WTC11 (cell line): ENCODE measurements around the gene KRTAP5-11. TPM values are rescaled to one million over a fixed set of nuclear protein-coding genes. Genes with fewer than 3 reads are reported as not detected.
"Not testable (repeated sequence)": the region's sequence is repeated elsewhere in the genome, so short reads cannot be mapped to it uniquely, and the experiment has no call there.

Experiments
- ATAC-seq: fragments of 200-7000 bp; cut with Tn5 transposase; 2 replicates; pipeline ENCODE4 v1.10.0; 2021; ENCODE audit warnings: mild to moderate bottlenecking, moderate library complexity
- CTCF ChIA-PET: fragments of 300-600 bp; sonication (Branson Sonifier 250); formaldehyde crosslinking; loops from one replicate; lab custom pipeline; 2021; ENCODE audit warnings: antibody characterized with exemption; lab: Charles Lee
- POLR2A ChIA-PET: fragments of 350-600 bp; sonication (Branson Sonifier 250); formaldehyde crosslinking; loops from one replicate; lab custom pipeline; 2021; ENCODE audit warnings: antibody characterized with exemption; lab: Charles Lee
- DNase-seq: peaks from one replicate; pipeline ENCODE4 v3.0.0; 2021; ENCODE audit warnings: low spot score
- H3K27ac Mint-ChIP-seq: 2 replicates; pipeline ENCODE4 v1.8.0; 2021; ENCODE audit warnings: mixed read lengths
- H3K27me3 Mint-ChIP-seq: 2 replicates; pipeline ENCODE4 v1.8.0; 2021; ENCODE audit warnings: low read depth, mild to moderate bottlenecking, moderate library complexity, mixed read lengths
- H3K36me3 Mint-ChIP-seq: 2 replicates; pipeline ENCODE4 v1.8.0; 2021; ENCODE audit warnings: mixed read lengths
- H3K4me1 Mint-ChIP-seq: 2 replicates; pipeline ENCODE4 v1.8.0; 2022; ENCODE audit warnings: mixed read lengths
- H3K4me3 Mint-ChIP-seq: 2 replicates; pipeline ENCODE4 v1.8.0; 2021; ENCODE audit warnings: mild to moderate bottlenecking, moderate library complexity, mixed read lengths
- H3K9me3 Mint-ChIP-seq: 2 replicates; pipeline ENCODE4 v1.8.0; 2021; ENCODE audit warnings: mixed read lengths
- AR ChIP-seq: fragments of 250-450 bp; sonication (Bioruptor Pico); IDR thresholded peaks from 2 replicates; pipeline ENCODE4 v1.9.0; 2021; ENCODE audit warnings: mild to moderate bottlenecking
- ERG ChIP-seq: fragments of 250-450 bp; sonication (Bioruptor Pico); IDR thresholded peaks from 2 replicates; pipeline ENCODE4 v1.8.0; 2021; ENCODE audit warnings: mild to moderate bottlenecking
- FOXP4 ChIP-seq: sonication (generic); formaldehyde crosslinking; IDR thresholded peaks from 2 replicates; pipeline ENCODE4 v1.8.0; 2022; ENCODE audit warnings: mild to moderate bottlenecking, missing genetic modification reagents
- GABPB1 ChIP-seq: sonication (generic); formaldehyde crosslinking; IDR thresholded peaks from 2 replicates; pipeline ENCODE4 v1.8.1; 2023; ENCODE audit warnings: mild to moderate bottlenecking, missing genetic modification reagents
- JAZF1 ChIP-seq: fragments of 250-450 bp; sonication (Bioruptor Pico); IDR thresholded peaks from 2 replicates; pipeline ENCODE4 v1.9.0; 2021; ENCODE audit warnings: moderate library complexity, mild to moderate bottlenecking, inconsistent platforms
- MYBL2 ChIP-seq: sonication (generic); formaldehyde crosslinking; IDR thresholded peaks from 2 replicates; pipeline ENCODE4 v1.8.1; 2023; ENCODE audit warnings: mild to moderate bottlenecking, moderate library complexity, missing genetic modification reagents
- NFE2L1 ChIP-seq: sonication (generic); formaldehyde crosslinking; IDR thresholded peaks from 2 replicates; pipeline ENCODE4 v1.8.1; 2023; ENCODE audit warnings: missing genetic modification reagents
- NR1H2 ChIP-seq: sonication (generic); formaldehyde crosslinking; IDR thresholded peaks from 2 replicates; pipeline ENCODE4 v1.9.0; 2021; ENCODE audit warnings: mild to moderate bottlenecking, moderate library complexity, missing genetic modification reagents
- NR2C2 ChIP-seq: sonication (generic); formaldehyde crosslinking; IDR thresholded peaks from 2 replicates; pipeline ENCODE4 v1.8.0; 2022; ENCODE audit warnings: mild to moderate bottlenecking, missing genetic modification reagents
- TEAD1 ChIP-seq: sonication (generic); formaldehyde crosslinking; IDR thresholded peaks from 2 replicates; pipeline ENCODE4 v1.8.0; 2022; ENCODE audit warnings: mild to moderate bottlenecking, missing genetic modification reagents
- USF1 ChIP-seq: sonication (generic); formaldehyde crosslinking; IDR thresholded peaks from 2 replicates; pipeline ENCODE4 v1.8.0; 2022; ENCODE audit warnings: mild to moderate bottlenecking, missing genetic modification reagents
- ZMAT4 ChIP-seq: fragments of 250-450 bp; sonication (Bioruptor Pico); IDR thresholded peaks from 2 replicates; pipeline ENCODE4 v1.9.0; 2021; ENCODE audit warnings: mild to moderate bottlenecking
- ZNF263 ChIP-seq: sonication (generic); formaldehyde crosslinking; IDR thresholded peaks from 2 replicates; pipeline ENCODE4 v1.8.1; 2022; ENCODE audit warnings: low read depth, mild to moderate bottlenecking, moderate library complexity, missing genetic modification reagents
- ZNF396 ChIP-seq: fragments of 250-450 bp; sonication (Bioruptor Pico); IDR thresholded peaks from 2 replicates; pipeline ENCODE4 v1.8.0; 2021; ENCODE audit warnings: mild to moderate bottlenecking, moderate library complexity, borderline replicate concordance
- total RNA-seq: library from RNA; stranded (reverse); gene quantifications from 3 replicates; pipeline ENCODE4 v1.2.3, GENCODE V29; 2021

KRTAP5-11 gene
- total RNA-seq, 1 experiment from 2014 or later = not detected

GRCh38 chr11:71574418-71574817, 8.3 kb downstream of the KRTAP5-11 start (continued):
- TF ChIP-seq AR (CRISPR knock-in tag) (no peak), MYBL2 (CRISPR knock-in tag) (no peak)

- ChIA-PET CTCF (interaction anchor here (0.9 kb wide), 1 partner anchor 10 kb away, joined by 4 read pairs; no protein-coding TSS in a partner anchor), POLR2A (no interaction called here)
- Mint-ChIP-seq H3K4me3 (no peak overlapping the region), H3K36me3 (no peaks in the 10 kb centered on the region), H3K9me3 (no peaks in the 10 kb centered on the region), H3K27me3 (no peaks in the 10 kb centered on the region; the same call in 1 of the 2 replicates), H3K27ac (no peak overlapping the region), H3K4me1 (peaks cover 15% of the 10 kb centered on the region)
- TF ChIP-seq ZMAT4 (CRISPR knock-in tag) (no peak), TEAD1 (no peak), USF1 (CRISPR knock-in tag) (no peak), AR (CRISPR knock-in tag) (no peak), ZNF396 (CRISPR knock-in tag) (no peak), JAZF1 (no peak), NFE2L1 (CRISPR knock-in tag) (no peak), NR2C2 (no peak), NR1H2 (no peak), FOXP4 (CRISPR knock-in tag) (no peak), ERG (no peak), ZNF263 (CRISPR knock-in tag) (no peak), GABPB1 (CRISPR knock-in tag) (no peak)
- DNase-seq (no peak), ATAC-seq (no peak)
These were observed 9.9 kb downstream of the KRTAP5-11 start for GRCh38 chr11:71572811-71573210.

GRCh38 chr11:71571101-71571850, 11.4 kb downstream of the KRTAP5-11 start:
- H3K4me3 Mint-ChIP-seq, DNase-seq, H3K9me3 Mint-ChIP-seq, H3K27me3 Mint-ChIP-seq, H3K27ac Mint-ChIP-seq, H3K36me3 Mint-ChIP-seq, ATAC-seq, POLR2A ChIA-PET: not testable (repeated sequence)
- H3K4me1 Mint-ChIP-seq = peaks cover 30% of the 10 kb centered on the region
- CTCF ChIA-PET = interaction anchor here (1.0 to 1.2 kb wide), 2 partner anchors 8 to 9 kb away, joined by 4 to 8 read pairs; no protein-coding TSS in a partner anchor
